Stimulated activated CD4-positive, alpha-beta T cell treated with anti-CD3 and anti-CD28 coated beads, Interleukin-15, amount 100 ng/mL, for 24 hours (primary cell): ENCODE measurements around the gene FECH.
"Not testable (repeated sequence)": the region's sequence is repeated elsewhere in the genome, so short reads cannot be mapped to it uniquely, and the experiment has no call there.

ENCODE experiments used
- DNase-seq: peaks from one replicate; pipeline ENCODE4 v3.0.0-alpha.2; 2020

FECH gene, protein sequence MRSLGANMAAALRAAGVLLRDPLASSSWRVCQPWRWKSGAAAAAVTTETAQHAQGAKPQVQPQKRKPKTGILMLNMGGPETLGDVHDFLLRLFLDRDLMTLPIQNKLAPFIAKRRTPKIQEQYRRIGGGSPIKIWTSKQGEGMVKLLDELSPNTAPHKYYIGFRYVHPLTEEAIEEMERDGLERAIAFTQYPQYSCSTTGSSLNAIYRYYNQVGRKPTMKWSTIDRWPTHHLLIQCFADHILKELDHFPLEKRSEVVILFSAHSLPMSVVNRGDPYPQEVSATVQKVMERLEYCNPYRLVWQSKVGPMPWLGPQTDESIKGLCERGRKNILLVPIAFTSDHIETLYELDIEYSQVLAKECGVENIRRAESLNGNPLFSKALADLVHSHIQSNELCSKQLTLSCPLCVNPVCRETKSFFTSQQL

DNA sequence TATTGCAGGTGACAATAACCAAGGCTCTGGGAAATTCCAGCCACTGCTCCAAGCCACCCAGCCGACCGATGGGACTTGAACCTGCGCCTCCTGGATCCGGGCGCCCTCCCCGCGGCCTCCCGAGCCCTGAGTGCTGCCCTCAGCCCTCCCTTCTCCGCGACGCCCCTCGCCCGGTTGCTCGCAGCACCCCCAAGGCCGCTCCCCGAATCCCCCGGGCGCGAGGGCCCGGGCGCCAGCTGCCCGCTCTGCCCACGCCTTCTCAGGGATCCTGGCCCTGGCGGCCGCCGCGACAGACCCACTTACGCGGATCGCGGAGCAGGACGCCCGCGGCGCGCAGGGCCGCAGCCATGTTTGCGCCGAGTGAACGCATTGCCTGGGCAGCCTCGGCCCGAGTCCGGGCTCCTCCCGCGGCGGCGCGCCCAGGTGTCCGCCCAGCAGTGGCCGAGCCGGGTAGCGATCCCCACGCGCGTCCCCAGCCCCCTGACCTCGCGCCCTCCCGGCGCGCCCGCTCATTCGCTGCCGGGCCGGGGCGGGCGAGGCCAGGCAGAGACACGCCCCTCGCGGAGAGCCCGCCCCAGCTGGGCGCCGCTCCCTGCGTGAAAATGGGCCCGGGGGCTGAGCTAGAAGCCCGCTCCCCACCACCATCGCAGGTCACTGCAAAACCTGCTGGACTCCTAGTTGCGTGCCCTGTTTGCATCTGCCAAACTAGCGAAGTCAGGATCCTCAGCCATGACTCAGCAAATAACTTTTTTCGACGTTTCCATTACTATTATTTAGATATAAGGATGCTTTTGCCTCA lies at the start of gene FECH:
Gene FECH, minus strand, starts transcription at position 452 of the 799 bp plus-strand sequence. Its CDS starts 82 bp downstream, at position 370.
- peak; percentile 78 for DNase-seq

DNA sequence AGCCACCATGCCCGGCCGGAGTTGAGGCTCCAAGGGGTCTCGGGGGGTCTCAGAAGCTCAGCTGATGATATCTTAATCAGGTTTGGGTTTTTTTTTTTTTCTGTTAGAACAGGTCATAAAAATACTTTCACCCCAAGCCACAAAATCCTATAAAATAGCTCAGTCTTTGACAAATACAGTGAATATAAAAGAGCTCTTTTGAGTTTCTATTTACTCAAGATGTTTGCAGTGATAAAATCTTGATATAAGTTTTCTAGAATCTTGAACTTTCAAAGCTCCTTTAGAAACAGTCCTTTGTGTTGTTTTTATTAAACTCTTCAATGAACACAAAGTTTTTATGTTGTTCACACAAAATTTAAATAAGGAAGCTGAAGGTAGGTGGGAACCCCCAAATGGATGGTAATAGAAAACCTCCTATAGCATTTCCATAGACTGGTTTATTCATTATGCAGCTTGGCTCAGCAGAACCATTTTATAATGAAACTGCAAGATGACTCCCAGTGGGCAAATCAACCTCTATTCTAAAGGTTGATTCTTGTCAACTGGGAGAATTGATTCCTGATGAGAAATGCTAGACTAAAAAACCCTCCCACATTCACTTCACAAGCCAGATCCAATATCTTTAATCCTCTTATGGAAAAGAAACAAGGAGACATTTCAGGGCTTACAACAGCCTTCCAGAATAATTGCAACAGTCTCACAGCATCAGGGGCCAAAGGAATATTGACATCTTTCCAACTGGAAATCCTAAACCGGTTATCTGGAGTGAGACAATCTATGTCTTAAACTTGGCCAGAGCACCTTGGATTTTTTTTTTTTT lies 48.7 kb upstream of the FECH start:
- no peak for DNase-seq

DNA sequence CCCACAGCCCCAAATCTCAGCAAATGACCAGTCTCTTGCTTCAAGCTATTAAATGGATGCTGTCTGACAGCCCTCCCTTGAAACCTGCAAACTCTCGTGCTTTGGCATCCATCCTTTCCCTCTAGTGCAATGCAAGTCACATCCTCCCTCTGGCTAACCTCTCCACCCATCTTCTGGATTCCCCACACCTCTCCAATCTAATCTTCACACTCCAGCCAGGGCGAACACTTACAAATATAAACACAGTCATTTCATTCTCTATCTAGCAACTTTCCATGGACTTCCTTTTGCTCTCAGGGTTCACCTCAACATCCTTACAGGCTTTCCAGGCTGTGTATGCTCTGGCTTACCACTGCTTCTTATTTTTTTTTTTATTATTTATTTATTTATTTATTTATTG lies 45.2 kb upstream of the FECH start:
- no peak for DNase-seq

DNA sequence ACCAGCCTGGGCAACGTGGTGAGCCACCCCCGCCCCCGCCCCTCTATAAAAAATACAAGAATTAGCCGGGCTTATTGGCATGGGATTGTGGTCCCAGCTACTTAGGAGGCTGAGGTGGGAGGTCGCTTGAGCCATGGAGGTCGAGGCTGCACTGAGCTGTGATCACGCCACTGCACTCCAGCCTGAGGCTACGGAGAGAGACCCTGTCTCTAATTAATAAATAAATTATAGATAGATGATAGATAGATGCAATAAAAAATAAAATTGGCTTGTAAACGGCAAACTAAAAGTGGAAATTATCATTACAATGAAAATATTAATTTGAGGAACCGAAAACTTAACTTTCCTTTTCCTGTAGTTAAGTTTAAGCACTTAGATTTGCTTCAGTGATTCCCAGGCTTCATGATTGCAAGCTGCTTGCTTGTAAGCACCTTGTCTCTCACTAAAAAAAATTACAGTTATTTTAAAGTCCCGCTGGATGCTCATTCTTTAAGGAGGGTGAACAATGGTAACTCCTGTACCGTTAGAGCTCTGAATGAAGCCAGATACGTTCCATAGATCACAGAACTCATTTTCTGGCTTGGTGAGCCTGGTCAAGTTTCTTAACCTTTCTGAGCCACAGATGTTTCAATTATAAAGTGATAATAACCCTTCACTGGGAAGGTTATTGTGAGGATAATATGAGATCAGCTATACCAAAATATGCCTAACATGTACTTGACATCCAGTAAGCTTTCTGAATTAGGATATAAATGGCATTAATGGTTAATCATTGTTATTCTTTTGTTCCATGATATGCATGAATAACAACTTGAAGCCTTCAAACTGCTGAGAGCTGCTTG lies 44.5 kb upstream of the FECH start:
- DNase-seq = no peak

DNA sequence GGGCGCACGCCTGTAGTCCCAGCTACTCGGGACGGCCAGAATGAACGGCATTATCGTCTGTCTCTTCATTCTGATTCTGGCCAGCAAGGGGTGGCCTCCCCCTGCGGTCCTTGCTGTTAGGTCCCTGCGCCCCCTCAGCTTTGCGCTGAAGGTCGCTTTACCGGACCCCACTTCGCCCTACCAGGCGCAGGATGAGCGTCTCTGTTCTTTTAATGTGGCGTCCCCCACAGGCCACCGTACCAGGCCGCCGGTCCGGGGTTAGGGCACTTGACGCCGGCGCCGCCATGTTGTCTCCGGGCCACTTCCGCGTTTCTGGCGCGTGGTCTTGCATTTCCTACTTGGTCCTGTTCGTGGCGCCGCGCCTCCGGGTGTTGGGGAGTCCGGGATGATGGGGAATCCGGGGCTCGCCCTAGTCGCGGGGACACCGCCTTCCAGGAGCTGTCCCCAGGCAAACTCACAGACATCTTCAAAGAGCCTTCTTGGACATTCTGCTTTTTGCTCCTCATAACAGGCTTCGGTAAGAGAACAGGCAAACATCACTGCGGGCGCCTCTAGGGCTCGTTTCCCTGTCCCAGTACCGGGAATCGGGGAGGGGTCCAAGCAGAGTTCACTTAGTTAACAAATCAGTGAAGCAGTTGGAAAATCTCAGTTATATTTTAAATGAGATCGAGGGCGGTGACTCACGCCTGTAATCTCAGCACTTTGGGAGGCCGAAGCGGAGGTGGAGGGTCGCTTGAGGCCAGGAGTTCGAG lies 43.7 kb upstream of the FECH start:
- peak; percentile 96 for DNase-seq

DNA sequence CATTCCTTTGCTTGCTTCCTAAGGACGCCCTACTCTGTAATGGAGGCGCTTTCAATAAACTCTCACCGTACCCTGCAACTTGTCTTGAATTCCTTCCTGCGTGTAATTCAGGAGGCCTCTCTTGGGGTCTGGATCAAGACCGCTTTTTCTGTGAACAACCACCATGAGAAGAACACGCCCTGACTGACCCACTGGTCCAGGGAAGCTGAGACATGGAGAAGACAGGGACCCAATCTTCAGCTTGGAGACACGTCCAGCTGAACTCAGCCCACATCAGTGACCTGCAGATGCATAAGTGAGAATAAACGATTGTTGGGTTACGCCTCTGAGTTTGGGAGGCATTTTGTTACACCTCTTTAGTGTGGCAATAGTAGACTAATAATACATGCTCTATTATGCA lies 42.9 kb upstream of the FECH start:
- no peak for DNase-seq

DNA sequence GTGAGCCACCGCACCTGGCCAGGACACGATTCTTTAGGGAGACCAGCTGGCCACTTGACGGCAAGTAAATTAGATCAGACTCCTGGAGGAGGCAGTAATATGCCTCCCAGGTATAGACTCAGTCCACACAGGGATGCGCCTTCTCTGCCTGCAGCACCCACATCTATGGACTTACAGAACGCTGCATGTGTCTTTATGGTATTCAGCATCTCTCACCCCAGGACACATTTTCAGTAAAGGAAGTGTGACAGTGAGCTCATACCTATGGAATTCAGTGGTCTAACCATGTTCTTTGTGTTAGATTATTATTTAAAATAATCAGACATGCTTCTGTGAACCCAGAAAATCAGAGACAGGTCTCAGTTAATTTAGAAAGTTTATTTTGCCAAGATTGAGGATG lies 41.0 kb upstream of the FECH start:
- no peak for DNase-seq

DNA sequence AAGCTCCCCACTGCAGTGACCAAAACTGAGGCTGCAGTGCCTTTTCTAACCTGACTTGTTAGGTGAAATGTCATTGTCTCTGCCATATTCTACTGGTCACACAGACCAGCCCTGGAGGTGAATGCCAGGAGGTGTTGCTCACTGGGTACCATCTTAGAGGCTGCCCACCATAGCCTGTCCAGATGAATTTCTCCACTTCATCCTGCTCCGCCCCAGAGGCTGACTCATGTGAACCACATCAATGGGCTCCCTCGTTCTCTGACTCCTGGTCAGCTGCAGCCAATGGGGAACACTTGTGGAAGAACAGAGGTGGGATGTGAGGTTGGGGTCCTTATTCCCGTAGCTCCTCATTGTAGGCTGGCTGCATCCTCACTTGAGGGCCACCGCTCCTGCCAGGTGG lies 38.5 kb upstream of the FECH start:
- DNase-seq = no peak

DNA sequence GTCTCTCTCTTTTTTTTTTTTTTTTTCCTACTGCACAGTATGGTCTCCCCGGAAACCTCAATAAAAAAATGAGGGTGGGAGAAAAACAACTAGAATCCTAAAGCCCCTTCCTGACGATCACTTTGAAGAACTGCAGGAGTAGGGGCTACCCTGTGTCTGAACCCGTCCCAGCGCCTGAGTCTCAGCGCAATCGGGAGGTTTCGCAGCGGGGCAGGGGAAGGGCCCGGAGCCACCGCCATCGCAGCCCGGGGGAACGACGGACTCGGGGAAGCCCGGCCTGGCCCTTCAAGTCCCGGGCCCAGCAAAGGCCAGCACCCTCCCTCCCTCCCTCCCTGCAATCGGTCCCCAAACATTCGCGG lies 34.7 kb upstream of the FECH start:
- no peak for DNase-seq

DNA sequence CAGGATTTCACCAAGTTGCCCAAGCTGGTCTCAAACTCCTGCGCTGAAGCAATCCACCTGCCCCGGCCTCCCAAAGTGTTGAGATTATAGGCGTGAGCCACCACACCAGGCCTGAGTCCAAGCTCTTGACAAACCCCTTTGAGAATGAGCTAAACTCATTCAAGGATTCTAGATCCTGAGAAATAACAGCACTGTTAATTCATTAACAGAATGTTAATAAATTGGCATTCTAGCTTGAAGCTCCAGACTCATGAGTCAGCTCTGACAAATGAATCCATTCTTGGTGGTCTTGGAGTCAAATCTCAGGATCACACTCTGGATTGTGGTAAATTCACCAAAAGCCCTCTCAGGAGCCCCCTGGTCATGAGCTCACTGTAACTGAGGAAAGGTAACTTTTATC lies 33.4 kb upstream of the FECH start:
- DNase-seq = no peak

DNA sequence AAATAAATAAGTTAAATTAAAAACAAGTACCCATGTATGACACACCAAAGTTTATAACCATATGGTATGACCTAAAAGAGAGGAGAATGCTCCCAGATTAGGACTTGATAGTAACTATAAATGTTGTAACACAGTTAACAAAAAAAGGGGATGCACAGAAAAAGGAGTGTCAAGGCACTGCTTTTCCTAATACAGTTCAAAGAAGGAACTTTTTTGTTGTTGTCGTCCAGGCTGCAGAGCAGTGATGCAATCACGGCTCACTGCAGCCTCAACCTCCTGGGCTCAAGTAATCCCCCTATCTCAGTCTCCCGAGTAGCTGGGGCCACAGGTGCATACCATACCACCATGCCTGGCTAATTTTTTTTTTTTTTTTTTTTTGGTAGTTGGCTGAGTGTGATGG lies 32.4 kb upstream of the FECH start:
- no peak for DNase-seq

DNA sequence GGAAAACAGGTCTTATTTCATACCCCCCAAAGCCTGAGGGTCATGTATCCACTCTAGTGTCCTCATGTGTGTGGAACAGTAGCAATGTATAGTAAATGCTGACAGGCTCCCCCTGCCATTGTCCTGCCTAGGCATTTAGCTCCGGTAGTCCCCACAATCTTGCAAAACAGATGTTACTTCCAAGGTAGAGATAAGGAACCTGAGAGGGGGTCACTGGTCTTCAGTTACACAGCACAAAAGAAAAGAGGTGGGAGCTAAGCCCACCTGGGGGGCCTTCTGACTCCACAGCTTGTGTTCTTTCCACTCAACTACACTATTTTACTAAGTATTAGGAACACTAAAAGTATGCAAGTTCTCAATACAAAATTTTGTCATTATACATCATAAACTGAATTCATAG lies 17.4 kb upstream of the FECH start:
- DNase-seq = no peak

DNA sequence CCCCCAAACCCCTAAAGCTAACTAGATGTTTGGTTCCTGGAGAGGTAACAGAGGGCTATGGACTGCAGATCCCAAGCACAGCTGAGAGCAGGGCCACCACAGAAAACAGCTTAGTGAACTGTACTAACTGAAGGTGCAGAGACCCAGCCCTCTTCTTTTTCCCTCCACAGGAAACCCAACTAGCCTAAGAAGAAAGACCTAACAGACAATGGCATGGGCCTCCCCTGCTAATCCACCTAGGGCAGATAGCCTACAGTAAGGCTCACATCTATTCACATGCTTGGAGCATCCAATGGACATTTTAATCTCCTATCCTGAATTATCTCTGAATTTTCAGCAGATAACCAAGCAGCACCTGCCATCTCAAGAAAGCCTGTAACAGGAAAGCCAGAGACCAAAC lies 8.8 kb upstream of the FECH start:
- DNase-seq = no peak

DNA sequence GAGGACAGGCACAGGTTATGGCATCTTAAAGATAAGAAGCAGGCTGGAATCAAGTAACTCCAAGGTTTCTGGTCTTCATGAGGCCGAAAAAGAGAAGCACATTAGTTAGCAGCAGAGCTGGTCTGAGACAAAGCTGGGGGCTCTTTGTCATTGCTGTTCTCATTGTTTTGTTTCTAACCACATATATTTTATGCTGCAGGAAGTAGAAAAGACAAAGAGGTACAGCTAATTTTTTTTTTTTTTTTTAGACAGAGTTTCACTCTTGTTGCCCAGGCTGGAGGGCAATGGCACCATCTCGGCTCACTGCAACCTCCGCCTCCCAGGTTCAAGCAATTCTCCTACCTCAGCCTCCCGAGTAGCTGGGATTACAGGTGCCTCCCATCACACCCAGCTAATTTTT lies 6.2 kb upstream of the FECH start:
- DNase-seq = not testable (repeated sequence)

DNA sequence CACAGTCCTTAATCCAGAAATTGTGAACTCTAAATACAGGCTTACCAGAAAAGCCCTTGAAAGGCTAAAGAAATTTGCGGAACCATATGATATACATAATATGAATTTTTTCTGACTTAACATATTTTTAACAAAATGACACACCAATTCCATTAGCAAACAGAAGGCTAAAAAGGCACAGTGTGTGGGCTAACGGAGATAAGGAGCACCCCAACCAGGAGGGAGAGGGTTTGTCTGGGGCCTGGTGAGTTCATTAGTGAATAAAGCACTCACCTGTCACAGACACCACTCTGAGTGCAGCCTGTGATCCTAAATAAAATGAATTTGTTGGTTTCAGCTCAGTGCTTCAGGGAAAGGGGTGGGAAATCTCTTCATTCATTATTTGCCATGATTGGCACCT lies 2.7 kb upstream of the FECH start:
- DNase-seq = no peak

DNA sequence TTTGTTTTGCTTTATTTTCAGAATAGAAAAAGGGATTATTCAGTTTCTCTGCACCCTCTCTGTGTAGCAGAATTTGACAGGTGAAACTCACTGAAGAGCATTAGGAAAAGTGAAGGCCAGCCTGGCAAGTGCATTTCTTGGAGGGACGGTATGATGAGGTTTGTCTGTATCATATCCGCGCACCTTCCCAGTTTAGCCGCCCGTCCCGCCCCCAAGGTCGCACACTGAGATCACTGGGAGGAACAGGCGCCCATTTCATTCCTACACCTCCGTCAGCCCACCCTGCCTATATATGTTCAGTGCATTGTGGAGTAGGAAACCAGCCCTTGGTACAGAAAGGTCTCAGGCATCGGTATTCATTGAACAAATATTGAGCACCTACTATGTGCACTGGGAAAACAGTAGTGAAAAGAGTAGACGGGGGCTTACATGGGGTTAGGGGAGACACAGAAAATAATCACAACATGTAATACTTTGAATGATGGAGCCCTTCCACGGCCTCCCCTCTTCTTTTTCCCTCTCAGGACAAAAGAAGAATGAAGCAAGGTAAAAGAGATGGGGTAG lies 678 bp upstream of the FECH start:
- DNase-seq = no peak

DNA sequence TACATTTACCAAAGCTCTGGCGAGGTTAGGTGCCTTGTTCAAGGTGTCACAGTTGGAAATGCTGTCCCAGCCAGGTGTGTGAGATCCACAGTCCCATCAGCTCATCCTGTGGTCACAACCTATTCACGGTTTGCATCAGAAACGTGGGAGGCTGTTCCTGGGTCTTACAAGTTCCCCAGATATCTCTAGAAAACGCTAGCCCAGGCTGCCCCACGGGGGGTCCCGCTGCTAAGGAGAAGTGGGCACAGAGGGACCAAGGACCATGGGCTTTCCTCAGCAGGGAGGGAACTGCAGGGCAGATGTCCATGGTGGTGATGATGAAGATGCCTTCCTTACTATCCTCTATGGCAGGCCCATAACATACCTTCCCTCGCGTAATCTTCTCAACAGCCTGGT lies 649 bp downstream of the FECH start:
- peak; percentile 30 for DNase-seq

DNA sequence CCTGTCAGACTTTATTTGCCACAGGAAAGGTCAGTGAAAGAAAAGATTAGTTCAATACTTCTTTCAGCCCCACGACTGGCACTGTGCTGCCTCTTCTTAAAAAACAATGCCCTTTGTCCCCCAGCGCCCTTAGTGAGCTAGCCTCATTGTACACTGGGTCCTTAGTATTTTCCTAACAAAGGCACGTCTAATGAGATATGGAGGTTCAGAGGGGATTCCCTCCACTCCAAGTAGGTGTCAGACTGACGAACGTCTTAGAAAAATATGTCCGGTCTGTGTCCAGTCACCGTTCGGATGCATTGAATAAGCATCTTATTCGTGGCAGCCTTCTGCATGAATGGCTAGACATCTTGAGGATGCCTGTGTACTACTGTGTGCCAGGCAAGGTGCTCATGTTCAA lies 1.1 kb downstream of the FECH start:
- DNase-seq = no peak

DNA sequence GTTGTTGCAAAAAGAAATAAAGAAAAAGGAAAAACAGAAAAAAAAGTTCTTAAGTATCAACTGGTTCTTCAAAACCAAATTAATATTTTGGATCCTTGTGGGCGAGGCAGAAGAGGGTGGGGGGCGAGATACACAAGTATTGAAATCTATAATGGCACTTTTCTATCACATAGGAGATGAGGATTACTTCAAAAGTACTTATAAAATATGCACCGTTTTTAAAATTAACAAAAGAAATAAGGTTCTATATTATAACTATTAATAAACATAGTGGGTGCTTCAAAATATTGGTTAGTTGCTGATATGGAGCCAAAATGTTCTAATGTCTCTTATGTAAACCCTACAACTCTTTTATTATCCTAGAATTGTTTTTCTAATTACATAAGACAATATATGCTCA lies 2.1 kb downstream of the FECH start:
- no peak for DNase-seq

DNA sequence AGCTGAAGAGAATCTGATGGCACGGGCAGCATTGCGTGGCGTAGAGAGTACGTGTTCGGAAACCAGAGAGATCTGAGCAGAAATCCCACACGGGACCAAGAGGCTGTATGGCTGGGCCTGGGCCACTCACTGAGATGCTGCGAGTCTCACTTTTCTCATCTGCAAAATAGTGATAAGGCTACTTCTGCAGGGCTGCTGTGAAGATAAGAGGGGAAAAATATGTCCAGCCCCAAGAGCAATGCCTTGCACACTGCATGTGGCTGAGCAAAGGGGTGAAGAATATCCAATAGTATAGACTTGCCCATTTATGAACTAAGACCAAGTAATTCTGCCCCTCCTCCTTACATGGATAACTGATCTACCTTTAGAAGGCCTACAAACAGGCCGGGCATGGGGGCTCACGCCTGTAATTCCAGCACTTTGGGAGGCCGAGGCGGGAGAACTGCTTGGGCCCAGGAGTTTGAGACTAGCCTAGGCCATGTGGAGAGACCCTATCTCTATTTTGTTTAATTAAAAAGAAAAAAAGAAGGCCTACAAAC lies 3.1 kb downstream of the FECH start:
- DNase-seq = no peak

DNA sequence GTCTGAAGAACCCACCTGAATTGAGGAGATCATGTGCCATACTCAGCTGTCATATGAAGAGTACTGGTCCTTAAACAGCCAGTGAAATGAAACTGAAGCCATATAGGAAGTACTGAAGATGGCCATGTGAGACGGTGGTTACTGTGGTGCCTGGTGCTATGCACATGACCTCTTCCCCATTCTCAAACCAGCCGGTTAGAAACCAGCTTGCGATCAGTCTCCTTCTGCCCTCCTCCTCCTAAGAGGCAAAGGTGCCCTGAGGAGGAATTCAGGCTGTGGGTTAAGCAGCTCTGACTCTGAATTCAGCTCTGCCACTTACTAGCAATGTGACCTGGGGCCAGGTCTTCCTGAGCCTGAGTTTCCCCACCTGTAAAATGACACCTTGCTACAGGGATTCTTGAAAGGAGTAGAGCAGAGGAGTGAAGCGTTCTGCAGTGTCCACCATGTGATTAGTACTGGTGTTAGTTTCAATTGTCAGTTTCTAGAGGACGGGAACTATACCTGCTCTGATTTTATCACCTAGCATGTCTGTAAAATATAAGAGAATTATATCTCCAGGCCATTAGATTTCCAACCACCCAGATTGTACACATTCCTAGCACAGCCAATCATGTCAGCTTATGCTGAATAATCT lies 5.1 kb downstream of the FECH start:
- no peak for DNase-seq
